ENCODE data around the gene NECAB3.

The NECAB3 gene

GRCh38 chr20:33697129-33697528, 22.9 kb upstream of the NECAB3 start:
- DNase-seq (ENCODE audit: low spot score), result no peak

GRCh38 chr20:33696448-33696847, 22.2 kb upstream of the NECAB3 start:
- no peak for DNase-seq (ENCODE audit: low spot score)

- DNase-seq (ENCODE audit: low spot score), result no peak
Observed at GRCh38 chr20:33694639-33695012, 20.4 kb upstream of the NECAB3 start.

GRCh38 chr20:33693741-33694638, 19.8 kb upstream of the NECAB3 start:
- peak; percentile 61 for DNase-seq (ENCODE audit: low spot score)

- DNase-seq (ENCODE audit: low spot score), result no peak
Observed at GRCh38 chr20:33693289-33693688, 19.1 kb upstream of the NECAB3 start.

- DNase-seq (ENCODE audit: low spot score), result no peak
Observed at GRCh38 chr20:33689973-33690372, 15.7 kb upstream of the NECAB3 start.

- DNase-seq (ENCODE audit: low spot score), result no peak
Observed at GRCh38 chr20:33689493-33689892, 15.3 kb upstream of the NECAB3 start.

GRCh38 chr20:33688938-33689424, 14.8 kb upstream of the NECAB3 start:
- DNase-seq (ENCODE audit: low spot score), result no peak

- no peak for DNase-seq (ENCODE audit: low spot score)
Observed at GRCh38 chr20:33687993-33688937, 14.0 kb upstream of the NECAB3 start.

- DNase-seq (ENCODE audit: low spot score), result no peak
Observed at GRCh38 chr20:33687370-33687915, 13.2 kb upstream of the NECAB3 start.

GRCh38 chr20:33686984-33687366, 12.7 kb upstream of the NECAB3 start:
- DNase-seq (ENCODE audit: low spot score), result no peak

- peak; percentile 98 for DNase-seq (ENCODE audit: low spot score)
Observed at GRCh38 chr20:33686100-33686983, 12.1 kb upstream of the NECAB3 start, which contains the start of gene E2F1. TSS of gene E2F1 (minus strand) at chr20:33686385. CDS start at chr20:33686264, 121 bp downstream.

GRCh38 chr20:33685328-33686099, 11.3 kb upstream of the NECAB3 start:
- DNase-seq (ENCODE audit: low spot score), result peak; percentile 81

GRCh38 chr20:33684533-33685327, 10.5 kb upstream of the NECAB3 start:
- DNase-seq (ENCODE audit: low spot score), result no peak

GRCh38 chr20:33681728-33682353, 7.6 kb upstream of the NECAB3 start:
- no peak for DNase-seq (ENCODE audit: low spot score)

GRCh38 chr20:33681288-33681687, 7.1 kb upstream of the NECAB3 start:
- DNase-seq (ENCODE audit: low spot score), result no peak

GRCh38 chr20:33680686-33681085, 6.5 kb upstream of the NECAB3 start:
- no peak for DNase-seq (ENCODE audit: low spot score)

GRCh38 chr20:33679758-33680485, 5.7 kb upstream of the NECAB3 start:
- no peak for DNase-seq (ENCODE audit: low spot score)

Data from ecto neural progenitor cell (in vitro differentiated cells).